ENCODE measurements around the gene TTC24. TPM values are rescaled to one million over a fixed set of nuclear protein-coding genes. Genes with fewer than 3 reads are reported as not detected.

TTC24 gene
- total RNA-seq, 1 donor from 2014 or later, result not detected

DNA sequence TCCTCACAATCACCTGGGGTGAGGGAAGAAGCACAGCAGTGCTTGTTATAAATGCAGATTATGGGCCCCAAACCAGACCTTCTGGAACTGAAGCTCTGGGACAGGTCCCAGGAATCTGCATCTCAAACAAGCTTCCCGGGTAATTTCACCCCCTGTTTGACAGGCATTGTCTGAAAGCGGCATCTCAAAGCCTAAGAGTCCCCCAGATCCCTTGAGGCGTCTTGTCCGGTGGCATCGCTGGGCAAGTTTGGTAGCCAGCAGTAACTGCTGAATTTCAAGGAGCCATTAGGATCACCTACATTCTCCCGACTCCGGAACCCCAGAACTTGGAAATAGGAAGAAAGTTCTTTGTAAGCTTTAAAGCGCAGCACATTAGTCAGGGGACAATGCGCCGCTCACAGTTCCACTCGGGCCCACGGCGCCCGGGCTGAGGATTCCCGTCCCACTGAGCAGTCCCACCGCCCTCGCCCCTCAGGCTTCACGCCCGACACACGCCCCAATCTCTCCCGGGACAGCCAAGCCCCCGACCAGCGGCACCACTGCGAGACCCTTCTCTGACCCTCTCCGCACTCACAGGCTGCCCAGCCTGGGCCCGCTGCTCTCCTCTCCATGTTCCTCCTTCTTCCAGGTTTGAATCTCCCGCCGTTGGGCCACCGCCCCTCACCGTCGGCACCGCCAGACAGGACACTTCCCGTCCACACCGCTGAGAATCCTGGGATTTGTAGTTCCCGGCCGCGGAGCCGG is 7.4 kb upstream of the TTC24 start, which contains the start of gene IQGAP3:
Gene IQGAP3 (minus strand): TSS at position 647 of the 744 bp plus-strand sequence. CDS start 36 bp downstream, at position 611.
- peak; percentile 87 for DNase-seq (ENCODE audit: low spot score)
- TF ChIP-seq, protein P1, sequence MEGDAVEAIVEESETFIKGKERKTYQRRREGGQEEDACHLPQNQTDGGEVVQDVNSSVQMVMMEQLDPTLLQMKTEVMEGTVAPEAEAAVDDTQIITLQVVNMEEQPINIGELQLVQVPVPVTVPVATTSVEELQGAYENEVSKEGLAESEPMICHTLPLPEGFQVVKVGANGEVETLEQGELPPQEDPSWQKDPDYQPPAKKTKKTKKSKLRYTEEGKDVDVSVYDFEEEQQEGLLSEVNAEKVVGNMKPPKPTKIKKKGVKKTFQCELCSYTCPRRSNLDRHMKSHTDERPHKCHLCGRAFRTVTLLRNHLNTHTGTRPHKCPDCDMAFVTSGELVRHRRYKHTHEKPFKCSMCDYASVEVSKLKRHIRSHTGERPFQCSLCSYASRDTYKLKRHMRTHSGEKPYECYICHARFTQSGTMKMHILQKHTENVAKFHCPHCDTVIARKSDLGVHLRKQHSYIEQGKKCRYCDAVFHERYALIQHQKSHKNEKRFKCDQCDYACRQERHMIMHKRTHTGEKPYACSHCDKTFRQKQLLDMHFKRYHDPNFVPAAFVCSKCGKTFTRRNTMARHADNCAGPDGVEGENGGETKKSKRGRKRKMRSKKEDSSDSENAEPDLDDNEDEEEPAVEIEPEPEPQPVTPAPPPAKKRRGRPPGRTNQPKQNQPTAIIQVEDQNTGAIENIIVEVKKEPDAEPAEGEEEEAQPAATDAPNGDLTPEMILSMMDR (IDR thresholded peaks at IDR 0.05; ENCODE audit: unreplicated experiment), result no peak
- Mint-ChIP-seq H3K4me3 (ENCODE audit: unreplicated experiment) (peak within 1 kb of the TSS; percentile 92), H3K27me3 (ENCODE audit: unreplicated experiment) (peaks cover 3% of the 10 kb centered on the region), H3K27ac (ENCODE audit: unreplicated experiment) (no peak within 1 kb of the TSS), H3K4me1 (ENCODE audit: unreplicated experiment) (peaks cover 21% of the 10 kb centered on the region), H3K9me3 (ENCODE audit: unreplicated experiment) (no peaks in the 10 kb centered on the region), H3K36me3 (ENCODE audit: low read depth, unreplicated experiment) (peaks cover 5% of the 10 kb centered on the region)

DNA sequence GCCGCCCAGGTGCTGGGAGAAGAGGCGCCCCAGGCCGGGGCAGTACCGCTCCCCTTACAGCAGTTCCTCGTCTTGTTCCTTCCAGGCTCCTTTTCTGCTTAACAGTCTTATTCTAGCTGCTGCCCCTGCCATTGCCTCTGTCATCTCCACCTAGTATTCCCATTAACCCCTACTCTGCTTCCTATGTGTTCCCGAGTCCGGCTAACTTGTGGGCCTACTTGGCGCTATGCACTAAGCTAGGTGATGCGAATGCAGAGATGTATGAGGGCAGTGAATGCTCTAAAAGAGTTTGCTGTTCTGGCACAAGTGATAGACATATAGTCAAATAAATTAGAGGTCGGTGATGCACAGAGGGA is 6.9 kb upstream of the TTC24 start:
- peaks cover 20% of the 10 kb centered on the region for H3K4me1 Mint-ChIP-seq (ENCODE audit: unreplicated experiment)
- H3K27ac Mint-ChIP-seq (ENCODE audit: unreplicated experiment), result no peak overlapping the region
- peak overlapping the region; percentile 92 for H3K4me3 Mint-ChIP-seq (ENCODE audit: unreplicated experiment)
- peaks cover 3% of the 10 kb centered on the region for H3K27me3 Mint-ChIP-seq (ENCODE audit: unreplicated experiment)
- TF ChIP-seq, protein P1 (IDR thresholded peaks at IDR 0.05; ENCODE audit: unreplicated experiment), result no peak
- DNase-seq (ENCODE audit: low spot score), result no peak
- H3K9me3 Mint-ChIP-seq (ENCODE audit: unreplicated experiment), result no peaks in the 10 kb centered on the region
- peaks cover 5% of the 10 kb centered on the region for H3K36me3 Mint-ChIP-seq (ENCODE audit: low read depth, unreplicated experiment)

DNA sequence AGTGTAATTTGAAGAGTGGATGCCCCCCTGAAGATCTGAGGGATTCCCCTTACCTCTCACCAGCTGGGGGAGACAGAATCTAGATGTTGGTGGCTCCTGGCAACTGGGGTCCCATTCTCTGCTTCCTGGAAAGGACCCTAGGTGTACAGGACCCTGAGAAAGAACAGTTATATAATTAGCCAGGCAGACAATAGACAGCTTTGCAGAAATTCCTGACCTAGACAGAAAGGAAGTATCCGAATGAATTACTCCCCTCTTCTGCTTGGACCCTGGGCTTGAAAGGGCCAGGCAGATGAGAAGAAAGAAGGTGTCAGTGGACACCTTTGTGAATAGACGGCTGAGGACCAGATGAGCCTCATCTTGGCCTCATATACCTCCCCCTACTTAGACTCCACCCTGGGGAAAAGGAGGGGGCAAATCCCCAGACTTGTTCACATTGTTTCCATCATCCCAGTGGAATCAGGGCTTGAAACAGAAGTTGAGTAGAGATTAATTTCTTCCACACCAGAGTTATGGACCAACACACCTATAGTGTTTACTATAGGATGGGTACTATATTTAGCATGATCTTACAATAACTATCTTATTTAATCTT is 5.4 kb upstream of the TTC24 start:
- peaks cover 20% of the 10 kb centered on the region for H3K4me1 Mint-ChIP-seq (ENCODE audit: unreplicated experiment)
- TF ChIP-seq, protein P1 (IDR thresholded peaks at IDR 0.05; ENCODE audit: unreplicated experiment), result no peak
- no peak overlapping the region for H3K27ac Mint-ChIP-seq (ENCODE audit: unreplicated experiment)
- H3K4me3 Mint-ChIP-seq (ENCODE audit: unreplicated experiment), result no peak overlapping the region
- H3K9me3 Mint-ChIP-seq (ENCODE audit: unreplicated experiment), result no peaks in the 10 kb centered on the region
- DNase-seq (ENCODE audit: low spot score), result no peak
- peaks cover 5% of the 10 kb centered on the region for H3K36me3 Mint-ChIP-seq (ENCODE audit: low read depth, unreplicated experiment)
- peaks cover 3% of the 10 kb centered on the region for H3K27me3 Mint-ChIP-seq (ENCODE audit: unreplicated experiment)

DNA sequence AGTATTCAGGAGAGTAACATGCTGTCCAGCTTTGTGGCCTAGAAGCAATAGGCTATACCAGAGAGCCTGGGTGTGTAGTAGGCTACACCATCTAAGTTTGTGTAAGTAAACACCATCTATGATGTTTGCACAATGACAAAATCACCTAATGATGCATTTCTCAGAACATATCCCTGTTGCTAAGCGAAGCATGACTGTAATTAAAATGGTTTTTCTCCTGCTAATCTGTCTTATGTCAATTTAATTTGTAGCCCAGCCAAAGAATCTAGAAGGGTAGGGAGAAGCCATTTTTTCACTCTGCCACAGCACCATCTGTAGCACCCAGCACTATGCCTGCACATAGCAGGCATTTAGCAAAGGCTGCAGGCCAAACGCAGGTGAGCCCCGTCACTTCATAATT is 2.0 kb upstream of the TTC24 start:
- Mint-ChIP-seq H3K27me3 (ENCODE audit: unreplicated experiment) (peaks cover 6% of the 10 kb centered on the region), H3K36me3 (ENCODE audit: low read depth, unreplicated experiment) (no peaks in the 10 kb centered on the region), H3K27ac (ENCODE audit: unreplicated experiment) (no peak overlapping the region), H3K4me3 (ENCODE audit: unreplicated experiment) (no peak overlapping the region), H3K4me1 (ENCODE audit: unreplicated experiment) (peaks cover 4% of the 10 kb centered on the region), H3K9me3 (ENCODE audit: unreplicated experiment) (no peaks in the 10 kb centered on the region)
- no peak for DNase-seq (ENCODE audit: low spot score)
- TF ChIP-seq, protein P1 (IDR thresholded peaks at IDR 0.05; ENCODE audit: unreplicated experiment), result no peak

DNA sequence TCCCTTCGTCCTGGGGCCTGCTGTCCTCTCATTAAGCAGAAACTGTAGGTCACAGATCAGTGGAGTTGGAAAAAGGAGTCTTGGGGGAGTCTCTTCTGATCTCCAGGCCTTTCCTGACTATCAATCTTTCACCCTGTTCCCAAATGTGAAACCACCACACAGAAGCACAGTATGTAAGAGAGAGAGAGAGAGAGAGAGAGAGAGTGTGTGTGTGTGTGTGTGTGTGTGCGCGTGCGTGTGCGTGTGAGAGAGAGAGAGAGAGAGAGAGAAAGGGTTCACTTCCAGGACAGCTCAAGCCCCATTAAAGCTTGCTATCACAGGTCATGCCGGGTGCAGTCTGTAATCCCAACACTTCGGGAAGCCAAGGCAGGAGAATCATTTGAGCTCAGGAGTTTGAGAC is 1.5 kb upstream of the TTC24 start:
- H3K4me3 Mint-ChIP-seq (ENCODE audit: unreplicated experiment), result no peak overlapping the region
- H3K27ac Mint-ChIP-seq (ENCODE audit: unreplicated experiment), result no peak overlapping the region
- no peaks in the 10 kb centered on the region for H3K36me3 Mint-ChIP-seq (ENCODE audit: low read depth, unreplicated experiment)

More for the DNA sequence above, 1.5 kb upstream of the TTC24 start:
- H3K4me1 Mint-ChIP-seq (ENCODE audit: unreplicated experiment), result no peaks in the 10 kb centered on the region
- TF ChIP-seq, protein P1 (IDR thresholded peaks at IDR 0.05; ENCODE audit: unreplicated experiment), result no peak
- peaks cover 6% of the 10 kb centered on the region for H3K27me3 Mint-ChIP-seq (ENCODE audit: unreplicated experiment)
- no peak for DNase-seq (ENCODE audit: low spot score)
- H3K9me3 Mint-ChIP-seq (ENCODE audit: unreplicated experiment), result no peaks in the 10 kb centered on the region

Data from endothelial cell (in vitro differentiated cells).